Measurements from ENCODE around the gene ARHGAP4. TPM values are rescaled to one million over a fixed set of nuclear protein-coding genes. Genes with fewer than 3 reads are reported as not detected.

ARHGAP4 gene
- total RNA-seq, 1 experiment from 2014 or later: 67.4 TPM

GRCh38 chrX:153927922-153928760 lies 2.1 kb upstream of the ARHGAP4 start:
- H2AFZ ChIP-seq (ENCODE audit: low read depth, low read length, poor library complexity, severe bottlenecking): no peak overlapping the region
- ATAC-seq (peak; percentile 85), DNase-seq (ENCODE audit: low read depth, low spot score) (peak; percentile 93)
- H3K9ac ChIP-seq (ENCODE audit: low read length): peak overlapping the region; percentile 80
- peak overlapping the region; percentile 87 for H3K4me2 ChIP-seq (ENCODE audit: low read length)
- H3K27ac ChIP-seq (ENCODE audit: low read depth, low read length): peak overlapping the region; percentile 99
- no peaks in the 10 kb centered on the region for H3K9me3 ChIP-seq (ENCODE audit: control insufficient read depth in 1 of 2, insufficient read depth in 1 of 2, low read depth in 1 of 2, low read length in 2 of 2)
- H3K9me2 ChIP-seq (ENCODE audit: insufficient read depth): no peaks in the 10 kb centered on the region
- H3K4me3 ChIP-seq (replicated peaks in 1 of 2; ENCODE audit: low read depth in 1 of 2, low read length in 2 of 2): peak overlapping the region; percentile 69 to 71
- peaks cover 22 to 43% of the 10 kb centered on the region in 2 experiments for H3K4me1 ChIP-seq (ENCODE audit: control insufficient read depth in 1 of 2, insufficient read depth in 2 of 2, low read length in 2 of 2)
- TF ChIP-seq YY1 (IDR thresholded peaks at IDR 0.05; ENCODE audit: extremely low read depth, insufficient replicate concordance, low read depth, low read length) (no peak), FOSL1 (IDR thresholded peaks at IDR 0.05; ENCODE audit: low read depth) (no peak), ZFX (IDR thresholded peaks at IDR 0.05) (peak; percentile 67), POLR2AphosphoS5 (IDR thresholded peaks at IDR 0.05; ENCODE audit: low read depth, low read length) (peak; percentile 69), SRF (IDR thresholded peaks at IDR 0.05; ENCODE audit: low read depth) (no peak), TCF7L2 (IDR thresholded peaks at IDR 0.05; ENCODE audit: borderline replicate concordance, extremely low read depth, insufficient read depth, insufficient read length) (no peak), CTCF (IDR thresholded peaks at IDR 0.05 in 2 of 3, conservative IDR thresholded peaks at IDR 0.05 in 1 of 3; ENCODE audit: borderline replicate concordance in 1 of 3, insufficient read depth in 1 of 3, low read depth in 2 of 3, low read length in 2 of 3) (peak in 1 of 3 experiments; percentile 8; a peak in 1 of 6 replicates), POLR2A (IDR thresholded peaks at IDR 0.05; ENCODE audit: borderline replicate concordance, extremely low read depth, insufficient read depth, insufficient read length) (peak; percentile 61)
- H3K36me3 ChIP-seq (ENCODE audit: control insufficient read depth in 1 of 2, insufficient read depth in 2 of 2, low read length in 2 of 2): peaks cover 0 to 5% of the 10 kb centered on the region in 2 experiments; a peak in 2 of 4 replicates
- RAD21 ChIA-PET (ENCODE audit: low non-redundant PET in 1 of 2, low total read pairs in 2 of 2, uncharacterized antibody in 2 of 2, unreplicated experiment in 2 of 2): no interaction called here
- POLR2A ChIA-PET: interaction anchor here (0.8 to 2.3 kb wide), 6 partner anchors 11 to 456 kb away, joined by 3 to 10 read pairs (median 4); partner anchors contain the start of genes HCFC1, IDH3G, RENBP and SSR4
- no peaks in the 10 kb centered on the region for H4K20me1 ChIP-seq (ENCODE audit: insufficient read depth)
- H3K79me2 ChIP-seq (ENCODE audit: insufficient read depth, low read length): peaks cover 39% of the 10 kb centered on the region
- CTCF ChIA-PET: interaction anchor here (2.5 kb wide), 1 partner anchor 19 kb away, joined by 14 read pairs; no protein-coding TSS in a partner anchor
- intact Hi-C loops (cut with micrococcal nuclease): no loop called here
- H3K27me3 ChIP-seq (ENCODE audit: insufficient read depth, low read length): no peaks in the 10 kb centered on the region
- no TSS peak for BruUV-seq (replicated peaks)
